OCI-LY7 (cell line): ENCODE data around the gene IKZF1. TPM values are rescaled to one million over a fixed set of nuclear protein-coding genes. Genes with fewer than 3 reads are reported as not detected.

Source experiments
- BruUV-seq: library from RNA; stranded (reverse); fragments of 400-500 nt; replicated peaks from 2 replicates; lab custom pipeline; 2021; lab: Mats Ljungman, UMichigan
- CTCF ChIA-PET: fragments of 300-600 bp; sonication (Branson Sonifier 250); formaldehyde crosslinking; loops from one replicate; lab custom pipeline; 2022; ENCODE audit warnings: antibody characterized with exemption; ENCODE audit not compliant: unreplicated experiment; lab: Charles Lee
- POLR2A ChIA-PET: fragments of 300-600 bp; sonication (Branson Sonifier 250); formaldehyde crosslinking; loops from one replicate; lab custom pipeline; 2022; ENCODE audit warnings: antibody characterized with exemption; lab: Charles Lee
- DNase-seq: peaks from one replicate; pipeline ENCODE4 v3.0.0-alpha.2; 2015; ENCODE audit warnings: low spot score
- H2AFZ ChIP-seq: fragments of 200-600 bp; sonication (generic), shearing (Covaris generic); 2 replicates; pipeline ENCODE4 v1.6.1; 2014; ENCODE audit warnings: mild to moderate bottlenecking, antibody characterized with exemption, low read length, moderate library complexity
- H3K27ac ChIP-seq: fragments of 200-600 bp; sonication (generic); 2 replicates; pipeline ENCODE4 v1.5.1; 2014; ENCODE audit warnings: mixed run types, low read depth, mild to moderate bottlenecking, moderate library complexity, low read length, inconsistent platforms; ENCODE audit not compliant: poor library complexity, severe bottlenecking
- H3K36me3 ChIP-seq: fragments of 200-600 bp; sonication (generic); 2 replicates; pipeline ENCODE4 v1.6.1; 2014; ENCODE audit warnings: mild to moderate bottlenecking, antibody characterized with exemption, low read length, moderate library complexity, mixed read lengths; ENCODE audit not compliant: insufficient read depth
- H3K4me1 ChIP-seq: fragments of 200-600 bp; sonication (generic); 2 replicates; pipeline ENCODE4 v1.5.1; 2014; ENCODE audit warnings: mild to moderate bottlenecking, low read length; ENCODE audit not compliant: insufficient read depth, poor library complexity, severe bottlenecking
- H3K4me2 ChIP-seq: fragments of 200-600 bp; sonication (generic); 2 replicates; pipeline ENCODE4 v1.6.1; 2014; ENCODE audit warnings: mild to moderate bottlenecking, low read length
- H3K4me3 ChIP-seq: fragments of 200-600 bp; sonication (generic); 2 replicates; pipeline ENCODE4 v1.5.1; 2014; ENCODE audit warnings: mild to moderate bottlenecking, low read depth, low read length; ENCODE audit not compliant: poor library complexity, severe bottlenecking
- H3K79me2 ChIP-seq: fragments of 200-600 bp; sonication (generic); 2 replicates; pipeline ENCODE4 v1.6.1; 2016; ENCODE audit warnings: low read depth, mild to moderate bottlenecking, low read length, moderate library complexity, mixed read lengths; ENCODE audit not compliant: insufficient read depth
- H3K9me2 ChIP-seq: fragments of 200-600 bp; sonication (generic); 2 replicates; pipeline ENCODE4 v1.6.1; 2016; ENCODE audit warnings: mild to moderate bottlenecking, low read length, mixed read lengths; ENCODE audit not compliant: insufficient read depth
- H3K9me3 ChIP-seq: fragments of 200-600 bp; sonication (generic); 2 replicates; pipeline ENCODE4 v1.6.1; 2014; ENCODE audit warnings: mild to moderate bottlenecking, mixed run types, low read length, mixed read lengths
- H4K20me1 ChIP-seq: fragments of 200-600 bp; sonication (generic); 2 replicates; pipeline ENCODE4 v1.6.1; 2014; ENCODE audit warnings: mild to moderate bottlenecking, antibody characterized with exemption, low read length, moderate library complexity, mixed read lengths; ENCODE audit not compliant: insufficient read depth
- CTCF ChIP-seq: fragments of 200-600 bp; sonication (generic); conservative IDR thresholded peaks from 2 replicates; pipeline ENCODE4 v1.5.1; 2014; ENCODE audit warnings: mild to moderate bottlenecking, antibody characterized with exemption, low read length, moderate library complexity, mixed read lengths
- EZH2phosphoT487 ChIP-seq: fragments of 200-600 bp; sonication (generic); IDR thresholded peaks from 2 replicates; pipeline ENCODE4 v1.6.1; 2018; ENCODE audit warnings: low read depth, borderline replicate concordance, mild to moderate bottlenecking, mixed run types, antibody characterized with exemption, low read length, moderate library complexity, mixed read lengths
- intact Hi-C: fragments of 100-400 bp; cut with micrococcal nuclease; formaldehyde crosslinking; loops from one replicate; pipeline ENCODE4 v1.10.0; 2022; ENCODE audit not compliant: unreplicated experiment
- total RNA-seq, 2 experiments: library from RNA; depleted of rRNA in 1 of 2; stranded (reverse); fragments of >200 nt in 1 of 2; shearing (Covaris generic) in 1 of 2; gene quantifications; 2 replicates each; pipeline ENCODE4 v1.2.3, GENCODE V29; 2014 to 2022

Gene IKZF1
- total RNA-seq, 2 experiments from 2014 or later: 108 to 161 TPM

- POLR2A ChIA-PET: interaction anchor here (1.3 kb wide), 1 partner anchor 10 kb away, joined by 3 read pairs; no protein-coding TSS in a partner anchor
- Histone ChIP-seq H4K20me1 (no peaks in the 10 kb centered on the region), H3K4me3 (no peak overlapping the region), H3K79me2 (no peaks in the 10 kb centered on the region), H3K4me2 (peak overlapping the region; percentile 55), H3K4me1 (peaks cover 58% of the 10 kb centered on the region), H3K36me3 (no peaks in the 10 kb centered on the region), H2AFZ (peak overlapping the region; percentile 87), H3K27ac (peak overlapping the region; percentile 18), H3K9me3 (peaks cover 1% of the 10 kb centered on the region; the same call in 1 of the 2 replicates), H3K9me2 (no peaks in the 10 kb centered on the region)
- CTCF ChIA-PET: no interaction called here
- intact Hi-C loops: no loop called here
- no peak for TF ChIP-seq EZH2phosphoT487
- no peak for TF ChIP-seq CTCF
- no TSS peak for BruUV-seq
- no peak for DNase-seq
Observed at GRCh38 chr7:50262446-50262845, 42.1 kb upstream of the IKZF1 start.

- CTCF ChIA-PET: no interaction called here
Observed at GRCh38 chr7:50262916-50263690, 41.4 kb upstream of the IKZF1 start.

More at GRCh38 chr7:50262916-50263690, 41.4 kb upstream of the IKZF1 start:
- Histone ChIP-seq H3K9me2 (no peaks in the 10 kb centered on the region), H3K36me3 (no peaks in the 10 kb centered on the region), H4K20me1 (no peaks in the 10 kb centered on the region), H3K4me1 (peaks cover 64% of the 10 kb centered on the region), H3K27ac (peak overlapping the region; percentile 18), H3K79me2 (no peaks in the 10 kb centered on the region), H2AFZ (peak overlapping the region; percentile 87), H3K4me3 (no peak overlapping the region), H3K9me3 (no peaks in the 10 kb centered on the region), H3K4me2 (peak overlapping the region; percentile 55)
- no peak for TF ChIP-seq EZH2phosphoT487
- no peak for TF ChIP-seq CTCF
- no TSS peak for BruUV-seq
- DNase-seq: peak; percentile 55
- intact Hi-C loops: no loop called here
- POLR2A ChIA-PET: interaction anchor here (0.7 to 1.5 kb wide), 4 partner anchors 9 to 124 kb away, joined by 3 to 8 read pairs (median 4); no protein-coding TSS in a partner anchor
